NCI-H2196 (cell line): ENCODE results near the gene CDH2.

ENCODE experiments used
- DNase-seq: peaks from one replicate; lab custom pipeline; 2025; ENCODE audit not compliant: unreplicated experiment; lab: John Stamatoyannopoulos, UW

CDH2 gene

DNA sequence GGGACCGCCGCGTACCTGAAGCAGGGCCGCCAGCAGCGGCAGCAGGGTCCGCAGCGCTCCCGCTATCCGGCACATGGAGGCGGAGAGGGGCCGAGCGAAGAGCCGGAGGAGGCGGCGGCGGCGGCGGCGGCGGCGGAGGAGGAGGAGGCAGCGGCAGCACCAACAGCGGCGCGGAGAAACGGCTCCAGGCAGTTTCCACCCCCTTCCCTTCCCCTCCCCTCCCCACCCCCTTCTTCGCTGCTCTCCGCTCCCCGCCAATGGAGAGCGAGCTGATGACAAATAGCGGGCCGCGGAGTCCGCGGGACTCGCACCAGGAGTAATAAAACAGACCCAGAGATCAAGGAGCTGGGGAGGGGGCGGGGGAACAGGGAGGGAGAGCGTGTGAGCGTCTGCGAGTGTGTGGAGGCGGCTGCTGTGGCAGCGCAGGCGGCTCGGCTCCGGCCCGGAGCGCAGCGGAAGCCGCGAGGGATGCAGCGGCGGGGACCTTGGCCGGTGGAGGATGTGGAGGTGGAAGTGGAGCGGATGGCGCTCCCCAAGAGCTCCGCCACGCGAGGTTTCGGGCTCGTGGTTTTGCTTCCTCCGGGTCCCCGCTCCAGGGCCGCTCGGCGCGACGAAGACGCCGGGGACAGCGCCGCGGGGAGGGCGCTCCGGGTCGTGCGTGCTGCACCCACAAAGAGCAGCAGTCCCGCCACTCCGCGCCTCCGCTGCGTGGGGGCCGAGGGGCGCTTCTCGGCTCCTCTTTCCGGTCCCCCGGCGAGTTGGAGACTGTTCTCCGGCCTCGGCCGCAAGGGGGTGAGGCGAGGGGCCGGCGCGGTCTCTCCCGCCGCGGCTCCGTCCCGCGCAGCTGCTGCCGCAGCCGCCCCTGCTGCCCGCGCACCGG is at the start of gene CDH2:
CDH2 (minus strand) TSS at position 183 of the 880 bp plus-strand sequence; CDS start at position 75, 108 bp downstream.
- peak; percentile 87 for DNase-seq

DNA sequence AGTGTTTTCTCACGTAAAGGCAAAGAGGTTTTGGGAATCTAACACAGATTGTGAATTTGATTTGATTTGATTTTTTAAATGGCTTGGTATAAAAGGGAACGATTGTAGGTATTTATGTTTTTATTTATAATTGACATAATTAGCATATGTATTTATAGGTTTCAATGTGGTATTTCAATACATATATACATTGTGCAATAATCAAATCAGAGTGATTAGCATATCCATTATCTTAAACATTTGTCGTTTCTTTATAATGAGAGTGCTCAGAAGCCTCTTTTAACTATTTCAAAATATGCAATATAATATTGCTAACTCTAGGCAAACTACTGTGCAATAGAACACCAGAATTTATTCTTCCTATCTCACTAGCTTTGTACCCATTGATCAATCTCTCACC is 35.1 kb upstream of the CDH2 start:
- no peak for DNase-seq

DNA sequence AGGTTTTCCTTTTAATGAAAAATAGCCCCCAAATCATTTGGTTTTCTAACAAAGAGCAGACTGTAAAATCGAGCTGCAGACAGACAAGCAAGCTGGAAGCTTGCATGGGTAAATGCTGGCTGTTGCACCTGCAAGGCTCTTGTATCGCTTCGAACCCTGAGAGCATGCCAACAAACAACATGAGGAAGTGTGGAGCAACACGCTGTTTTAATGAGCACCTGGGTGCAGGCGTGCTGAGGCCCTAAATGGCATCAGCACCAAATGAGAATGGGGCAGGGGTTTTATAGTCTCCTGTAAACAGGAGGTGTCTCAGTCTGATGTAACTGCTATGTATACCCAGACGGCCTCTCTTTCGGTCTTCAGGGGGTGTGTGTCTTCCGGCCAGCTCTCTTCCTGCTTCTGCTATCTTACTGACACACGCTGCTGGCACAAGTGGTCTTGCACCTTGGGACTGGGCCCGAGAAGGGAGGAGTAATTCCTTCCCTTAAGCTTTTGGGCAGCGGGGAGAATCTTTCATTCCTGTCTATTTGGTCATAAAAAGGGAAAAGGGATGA is 31.9 kb upstream of the CDH2 start:
- no peak for DNase-seq

DNA sequence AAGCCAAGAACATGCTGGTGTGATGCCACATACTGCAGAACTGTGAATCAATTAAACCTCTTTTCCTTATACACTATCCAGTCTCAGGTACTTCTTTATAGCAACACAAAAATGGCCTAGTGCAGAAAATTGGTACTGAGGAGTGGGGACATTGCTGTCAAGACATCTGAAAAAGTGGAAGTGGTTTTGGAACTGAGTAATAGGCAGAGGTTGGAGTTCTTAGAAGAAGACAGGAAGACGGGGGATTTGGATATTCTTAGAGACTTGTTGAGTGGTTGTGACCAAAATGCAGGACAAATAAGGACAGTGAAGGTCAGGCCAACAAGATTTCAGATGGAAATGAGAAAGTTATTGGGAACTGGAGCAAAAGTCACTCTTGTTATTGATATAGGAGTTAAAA is 31.3 kb upstream of the CDH2 start:
- no peak for DNase-seq

DNA sequence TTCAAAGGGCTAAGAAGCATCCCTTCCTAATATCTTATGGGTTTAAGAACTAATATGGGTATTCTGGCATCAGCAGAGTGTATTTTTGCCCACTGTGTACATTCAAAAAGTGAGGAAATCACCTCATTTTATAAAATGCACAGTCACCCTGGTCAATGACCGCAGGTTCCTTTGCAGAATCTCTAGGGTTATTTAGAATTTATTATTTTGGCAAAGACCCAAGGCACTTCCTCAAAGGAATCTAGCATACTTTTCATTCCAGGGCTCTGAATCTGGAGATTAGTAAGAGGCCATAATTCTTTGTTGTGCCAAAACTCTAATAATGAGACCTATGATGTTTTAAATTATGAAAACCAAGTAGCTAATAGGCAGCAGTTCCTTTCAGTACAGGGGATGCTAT is 27.2 kb upstream of the CDH2 start:
- no peak for DNase-seq

DNA sequence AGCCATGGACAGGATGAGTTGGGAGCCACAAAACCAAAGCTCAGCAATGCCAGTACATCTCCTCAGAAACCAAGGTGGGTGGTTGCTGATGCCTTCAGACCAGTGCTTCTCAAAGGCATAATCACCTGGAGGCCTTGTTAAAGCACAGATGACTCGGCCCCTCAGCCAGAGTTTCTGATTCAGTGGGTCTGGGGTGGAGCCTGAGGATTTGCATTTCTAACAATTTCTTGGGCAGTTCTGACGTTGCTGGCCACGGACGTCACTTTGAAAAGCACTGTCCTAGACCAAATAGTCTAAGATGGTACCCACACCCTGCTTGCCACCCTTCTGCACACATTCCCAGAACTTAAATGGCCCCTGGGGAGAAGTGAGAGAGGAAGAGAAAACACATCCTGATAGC is 24.1 kb upstream of the CDH2 start:
- DNase-seq = no peak

DNA sequence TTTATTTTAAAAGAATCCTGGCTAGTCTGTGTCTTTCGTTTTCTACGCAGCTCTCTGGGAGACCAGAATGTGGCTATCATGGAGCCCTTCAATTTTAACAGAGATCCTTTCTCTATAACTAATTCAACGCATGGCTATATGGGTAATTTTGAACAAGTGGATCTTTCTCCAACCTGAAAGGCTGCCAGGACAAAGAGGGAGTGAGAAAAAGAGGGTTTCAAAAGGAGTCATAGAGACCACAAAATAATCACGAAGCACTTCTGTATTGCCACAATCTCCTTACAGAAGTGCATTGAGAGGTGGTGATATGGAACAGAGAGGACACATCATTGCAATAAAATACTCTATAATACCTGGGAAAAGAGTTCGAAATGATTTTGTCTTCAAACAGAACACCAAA is 21.7 kb upstream of the CDH2 start:
- no peak for DNase-seq

DNA sequence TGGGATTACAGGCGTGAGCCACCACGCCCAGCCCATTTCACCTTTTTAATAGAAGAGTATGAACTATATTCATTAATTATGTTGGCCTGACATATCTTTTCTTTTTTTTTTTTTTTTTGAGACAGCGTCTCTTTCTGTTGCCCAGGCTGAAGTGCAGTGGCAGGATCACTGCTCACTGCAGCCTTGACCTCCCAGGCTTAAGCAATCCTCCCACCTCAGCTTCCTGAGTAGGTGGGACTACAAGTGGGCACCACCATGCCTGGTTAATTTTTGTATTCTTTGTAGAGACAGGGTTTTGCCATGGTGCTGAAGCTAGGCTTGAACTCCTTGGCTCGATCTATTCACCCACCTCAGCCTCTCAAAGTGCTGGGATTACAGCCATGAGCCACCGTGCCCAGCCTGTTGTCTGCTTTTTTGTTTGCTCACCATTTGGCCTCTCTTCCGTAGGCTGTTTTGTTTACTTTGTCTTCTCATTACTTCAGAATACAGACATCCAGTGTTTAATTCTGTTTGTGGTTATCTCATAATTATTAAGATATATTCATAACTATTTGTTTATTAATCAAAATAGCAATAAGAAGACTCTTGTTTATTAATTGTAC is 16.3 kb upstream of the CDH2 start:
- DNase-seq = peak; percentile 28

DNA sequence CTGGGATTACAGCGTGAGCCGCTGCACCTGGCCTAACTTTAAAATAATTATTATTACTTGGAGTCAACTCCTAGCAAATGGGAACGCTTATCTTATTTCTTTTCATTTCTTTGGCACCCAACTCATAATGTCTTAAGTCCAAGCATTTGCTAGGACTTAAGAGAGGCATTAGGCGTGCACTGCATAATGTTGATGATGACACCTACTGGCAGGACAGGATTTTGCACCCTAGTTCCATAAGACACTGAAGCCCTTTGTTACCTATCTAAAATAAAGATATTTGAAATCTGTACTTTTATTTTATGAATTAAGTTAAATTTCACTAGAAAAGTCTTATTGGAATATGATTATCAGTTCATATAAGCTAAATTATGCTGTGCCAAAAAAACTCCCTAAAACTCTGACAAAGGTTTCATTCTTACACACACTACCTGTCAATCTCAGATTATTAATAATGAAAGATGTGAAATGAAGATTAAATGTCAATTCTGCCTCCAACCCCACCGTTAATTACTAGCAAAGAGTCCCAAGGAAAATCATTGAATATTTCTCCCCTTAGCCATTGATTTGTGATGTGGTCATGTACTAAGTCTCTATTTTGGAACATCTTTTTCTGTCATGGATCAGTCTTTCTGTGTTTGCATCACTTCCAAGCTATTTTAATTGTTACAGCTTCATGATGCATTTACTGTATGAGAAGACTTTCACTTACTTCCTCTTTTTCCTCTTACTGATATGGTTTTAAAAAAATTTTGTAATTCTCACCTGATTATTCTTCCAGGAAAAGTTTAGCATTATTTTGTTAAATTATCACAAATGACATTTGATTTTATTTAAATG is 12.7 kb upstream of the CDH2 start:
- peak; percentile 8 for DNase-seq

DNA sequence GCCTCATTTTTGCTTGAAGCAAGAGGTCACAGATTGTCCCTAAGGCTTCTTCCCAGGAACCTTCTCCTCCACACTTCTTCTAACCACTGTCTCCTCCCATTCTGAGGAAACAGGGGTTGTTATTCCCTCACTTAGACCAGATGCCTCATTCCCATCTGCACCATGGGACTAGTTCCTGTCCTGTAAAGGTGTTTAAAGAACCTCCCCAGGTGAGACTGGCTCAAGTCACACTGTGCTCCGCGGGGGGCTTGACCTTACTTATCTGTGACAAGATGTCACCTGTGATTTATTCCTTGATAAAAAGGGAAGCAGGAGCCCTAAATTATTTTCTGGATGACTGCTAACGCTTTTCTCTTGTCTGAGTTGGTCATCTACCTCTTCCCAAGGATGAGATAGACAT is 8.2 kb upstream of the CDH2 start:
- DNase-seq = no peak

DNA sequence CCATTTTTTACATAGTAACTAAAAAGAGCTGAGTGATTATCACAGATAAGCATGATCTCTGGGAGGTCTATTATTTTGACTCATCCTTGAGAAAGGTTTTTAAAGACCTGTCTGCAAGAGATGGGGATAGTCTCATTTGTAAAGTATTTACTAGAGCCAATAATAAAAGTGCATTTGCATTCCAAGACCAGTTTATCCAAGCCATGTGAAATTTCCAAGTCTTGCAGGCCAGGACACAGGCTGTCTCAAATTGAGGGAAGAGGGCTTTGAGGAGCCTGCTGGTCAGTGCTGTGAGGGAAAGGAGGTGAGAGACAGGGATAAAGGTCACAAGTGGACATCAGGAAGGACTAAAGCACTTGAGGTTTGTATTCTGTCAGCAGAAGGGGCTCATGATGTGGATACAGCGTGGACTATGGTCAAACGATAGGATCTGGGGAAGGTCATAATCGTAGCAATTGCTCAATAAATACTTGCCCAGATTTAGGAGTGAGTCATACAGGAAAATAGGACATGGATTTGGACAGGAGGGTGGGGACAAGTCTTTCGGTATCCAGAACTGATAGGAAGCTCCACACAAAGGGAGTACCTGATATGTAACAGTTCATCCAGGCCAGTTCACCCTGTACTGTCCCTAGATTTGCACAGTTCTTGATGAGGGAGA is 6.6 kb upstream of the CDH2 start:
- no peak for DNase-seq

DNA sequence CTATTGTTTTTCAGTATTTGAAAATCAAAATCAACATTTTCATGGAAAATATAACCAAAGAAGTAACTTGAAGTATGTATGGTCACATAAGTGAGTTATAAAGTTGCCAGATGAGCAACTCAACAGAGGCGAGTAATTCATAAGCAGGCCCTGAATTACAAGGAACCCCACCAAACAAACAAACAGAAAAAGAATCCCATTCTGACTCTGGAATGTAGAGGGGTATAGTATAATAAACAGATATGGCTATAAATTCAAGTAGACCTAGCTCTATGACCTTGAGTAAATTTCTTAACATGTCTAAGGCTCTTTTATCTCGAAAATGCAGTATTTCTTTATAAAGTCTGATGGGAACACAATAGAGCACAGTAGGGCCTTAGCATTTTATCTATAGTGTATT is 4.7 kb upstream of the CDH2 start:
- DNase-seq = no peak

DNA sequence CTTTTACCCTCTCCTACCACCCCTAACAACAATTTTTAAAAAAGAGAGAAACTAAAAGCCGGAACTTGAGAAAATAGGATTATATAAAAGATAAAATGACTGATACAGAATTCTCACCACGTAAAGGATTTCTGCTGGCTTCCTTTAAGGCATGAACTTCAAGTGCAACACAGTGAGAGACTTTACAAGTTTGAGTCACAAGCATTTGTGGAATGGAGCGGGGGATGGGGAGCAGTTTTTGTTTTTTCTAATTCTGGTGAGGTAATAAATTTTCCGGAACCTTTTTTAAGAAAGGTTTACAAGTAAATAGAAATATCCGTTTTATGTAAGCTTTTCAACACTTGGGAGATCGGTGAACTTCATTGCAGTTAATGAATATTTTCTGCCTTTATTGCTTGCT is 1.8 kb upstream of the CDH2 start:
- no peak for DNase-seq

DNA sequence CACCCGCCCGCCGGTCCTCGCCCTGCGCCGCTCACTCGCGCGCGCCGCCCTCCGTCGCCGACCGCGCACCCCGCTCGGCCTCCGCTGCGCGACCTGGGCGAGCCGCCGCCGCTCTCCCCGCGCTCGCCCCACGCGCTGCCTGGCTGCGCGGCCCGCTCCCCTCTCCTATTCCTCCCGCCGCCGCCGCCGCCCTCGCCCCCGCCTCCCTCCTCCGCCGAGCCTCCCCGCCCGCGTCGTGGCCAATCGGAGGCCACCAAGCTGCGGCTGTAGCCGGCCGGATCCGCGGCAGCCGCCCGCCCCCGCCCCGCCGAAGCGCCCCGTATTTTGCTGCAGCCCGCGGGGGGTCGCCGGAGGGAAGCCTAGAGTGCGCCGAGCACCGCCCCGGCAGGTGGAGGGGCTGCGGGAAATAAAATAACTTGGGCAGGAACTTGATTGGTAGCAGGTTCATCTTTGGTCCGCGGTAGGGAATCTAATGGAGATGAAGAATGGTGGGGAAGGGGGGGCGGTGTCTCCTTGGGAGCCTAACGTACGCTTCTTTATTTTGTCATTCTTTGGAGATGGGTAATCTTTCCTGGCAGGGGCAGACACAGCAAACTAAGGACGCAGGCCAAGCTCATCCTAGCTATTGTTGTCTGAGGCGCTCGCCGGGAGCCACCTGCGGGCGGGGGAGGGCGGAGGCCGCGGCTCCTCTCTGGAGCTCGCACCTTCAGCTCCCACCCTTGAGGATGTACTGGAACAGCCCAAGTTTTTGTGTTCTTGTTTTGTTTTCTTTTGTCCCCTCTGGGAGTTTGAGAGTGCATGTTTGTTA is 1.1 kb upstream of the CDH2 start:
- peak; percentile 82 for DNase-seq

DNA sequence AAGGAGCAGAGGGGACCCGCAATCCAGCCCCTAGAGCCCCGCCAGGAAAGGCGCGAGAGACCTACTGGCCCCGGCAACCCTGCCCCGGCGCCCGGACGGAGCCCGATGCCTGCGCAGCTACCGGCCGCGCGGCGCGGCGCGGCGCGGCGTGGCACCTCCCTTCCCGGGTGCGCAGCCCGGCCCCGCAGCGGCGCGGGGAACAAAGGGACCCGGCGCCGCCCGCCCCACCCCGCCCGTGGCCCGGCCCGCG is 307 bp downstream of the CDH2 start:
- no peak for DNase-seq

DNA sequence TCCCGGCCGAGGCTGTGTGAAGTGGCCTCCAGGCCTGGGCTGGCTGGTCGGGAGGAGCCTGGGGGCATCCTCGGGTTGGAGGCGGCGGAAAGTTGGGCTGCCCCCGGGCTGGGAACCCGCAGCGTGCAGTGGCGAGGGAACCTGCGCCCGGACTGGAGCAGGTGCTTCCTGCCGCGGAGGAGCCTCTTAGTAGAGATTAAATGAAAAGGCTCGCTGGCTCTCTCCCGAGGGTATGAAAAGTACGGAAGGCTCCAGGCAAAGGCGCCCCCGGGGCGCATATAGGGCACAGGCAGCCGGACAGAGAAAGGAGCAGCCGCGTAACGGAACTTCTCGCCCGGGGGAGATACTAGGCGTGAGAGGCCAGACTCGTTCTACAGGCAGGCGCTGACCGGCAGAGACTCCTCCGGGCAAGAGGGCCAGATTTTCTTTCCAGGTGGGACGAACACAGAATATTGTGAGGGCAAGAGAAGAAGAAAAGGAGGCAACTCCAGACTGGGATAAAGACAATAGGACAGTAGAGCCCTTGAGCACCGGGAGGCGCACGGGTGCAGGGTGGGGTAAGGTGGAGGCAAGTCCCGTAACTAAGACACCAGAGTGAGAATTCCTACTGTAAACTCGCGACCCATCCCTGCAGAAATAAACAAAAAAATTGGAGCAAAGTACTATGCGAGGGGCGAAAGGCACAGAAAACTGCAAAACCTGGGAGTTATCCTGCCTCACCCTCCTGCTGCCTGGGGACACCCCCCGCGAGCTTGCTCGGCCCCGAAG is 816 bp downstream of the CDH2 start:
- DNase-seq = peak; percentile 16

DNA sequence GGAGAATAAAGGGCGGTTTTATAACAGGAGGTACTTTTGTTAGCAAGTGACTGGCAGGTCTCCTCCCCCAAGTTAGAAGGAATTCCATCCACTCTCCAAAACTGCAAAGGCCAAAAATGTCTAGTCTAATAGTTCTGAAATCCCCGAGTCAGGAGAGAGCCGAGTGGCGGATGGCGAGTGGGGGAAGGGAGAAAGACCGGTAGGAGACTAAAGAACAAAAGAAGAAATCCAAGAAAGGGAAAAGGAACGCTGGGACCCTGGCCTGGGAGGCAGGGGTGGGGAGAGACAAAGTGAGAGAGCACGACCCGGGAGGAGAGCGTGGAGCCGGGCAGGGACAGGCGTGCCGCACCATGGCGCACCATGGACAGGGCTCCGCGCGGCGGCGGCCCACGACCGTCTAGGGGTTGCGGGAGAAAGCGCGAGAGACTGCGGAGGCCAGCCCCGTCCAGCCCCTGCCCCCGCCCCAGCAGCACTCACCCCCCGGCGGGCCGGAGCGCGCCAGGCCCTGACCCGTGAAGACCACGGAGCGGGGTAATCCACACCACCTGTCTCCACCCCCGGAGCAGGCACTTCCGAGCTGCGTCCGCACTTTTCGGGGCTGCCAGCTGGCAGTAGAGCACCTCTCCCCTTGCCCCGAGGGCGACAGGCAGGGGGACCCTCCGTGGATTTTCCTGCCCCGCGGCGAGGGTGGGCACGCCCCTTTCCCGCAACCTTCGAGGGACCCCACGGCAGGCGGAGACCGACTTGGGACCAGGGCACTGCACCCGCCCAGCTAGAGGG is 1.6 kb downstream of the CDH2 start:
- peak; percentile 19 for DNase-seq

DNA sequence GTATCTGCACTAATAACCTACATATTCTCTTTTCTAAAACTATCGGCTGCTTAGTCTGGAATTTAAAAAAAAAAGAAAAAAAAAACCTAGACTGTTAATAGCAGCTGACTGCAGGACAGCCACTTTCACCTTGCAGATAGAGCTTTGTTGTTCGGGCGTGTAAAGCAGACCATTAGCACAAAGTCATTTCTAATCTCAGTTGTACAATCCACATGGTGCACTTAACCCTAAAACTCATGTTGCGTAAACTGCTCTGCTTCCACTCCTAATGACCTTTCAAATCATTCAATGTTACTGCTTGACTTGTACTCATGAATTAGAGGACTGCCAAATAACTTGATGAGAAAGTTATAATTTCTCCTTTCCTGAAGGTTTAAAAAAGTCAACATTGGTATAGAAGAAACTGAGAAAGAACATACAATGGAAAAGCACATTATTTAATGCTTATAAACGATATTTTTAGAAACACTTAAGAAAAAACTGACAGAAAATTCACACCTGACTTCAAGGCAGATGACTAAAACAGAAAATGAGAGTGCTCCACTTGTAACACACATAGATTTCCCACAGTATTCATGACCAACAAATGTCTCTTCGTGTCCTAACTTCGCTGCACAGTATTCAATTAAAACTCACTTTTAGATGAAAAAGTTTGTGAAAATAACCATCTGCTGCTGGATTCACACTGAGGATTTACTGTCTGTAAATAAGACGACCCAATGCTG is 2.6 kb downstream of the CDH2 start:
- DNase-seq = no peak
